ENCODE results near the gene SERPINE1.
"Not testable (repeated sequence)": the region's sequence is repeated elsewhere in the genome, so short reads cannot be mapped to it uniquely, and the experiment has no call there.

SERPINE1 gene

GRCh38 chr7:101104799-101105198, 22.1 kb upstream of the SERPINE1 start:
- Histone ChIP-seq H3K27me3 (ENCODE audit: insufficient read depth, low read length, poor library complexity) (no peaks in the 10 kb centered on the region), H3K27ac (ENCODE audit: low read depth, low read length) (no peak overlapping the region)

GRCh38 chr7:101105248-101105647, 21.7 kb upstream of the SERPINE1 start:
- not testable (repeated sequence) for DNase-seq; H2BK120ac ChIP-seq (ENCODE audit: low read depth, low read length); H4K5ac ChIP-seq (ENCODE audit: low read length); H3K56ac ChIP-seq (ENCODE audit: low read length); H3K18ac ChIP-seq (ENCODE audit: low read length); H3K23ac ChIP-seq (ENCODE audit: low read length); H3K9ac ChIP-seq (ENCODE audit: low read length); H3K27ac ChIP-seq (ENCODE audit: low read depth, low read length); H3K79me2 ChIP-seq (ENCODE audit: control insufficient read depth, insufficient read depth, low read length); H3K79me1 ChIP-seq (ENCODE audit: low read length); H3K36me3 ChIP-seq (ENCODE audit: control insufficient read depth, insufficient read depth, low read length); H2BK5ac ChIP-seq (ENCODE audit: low read length); H3K4me2 ChIP-seq (ENCODE audit: low read length); H2BK15ac ChIP-seq (replicated peaks; ENCODE audit: low read depth); H4K8ac ChIP-seq (ENCODE audit: low read depth, low read length); H3K27me3 ChIP-seq (ENCODE audit: insufficient read depth, low read length, poor library complexity); H3K4me3 ChIP-seq (ENCODE audit: low read length); H3K4ac ChIP-seq (ENCODE audit: low read depth, low read length); H2AK5ac ChIP-seq (ENCODE audit: low read length); H3K4me1 ChIP-seq (ENCODE audit: control insufficient read depth, low read depth, low read length)
- no CpG with 5 or more reads among the region's 5 CpGs for WGBS (ENCODE audit: extremely low coverage, insufficient coverage, low lambda C conversion rate)

More at GRCh38 chr7:101104799-101105198, 22.1 kb upstream of the SERPINE1 start:
- no peak overlapping the region for H3K9ac ChIP-seq (ENCODE audit: low read length)
- peak overlapping the region; percentile 25 for H3K56ac ChIP-seq (ENCODE audit: low read length)
- H3K18ac ChIP-seq (ENCODE audit: low read length) = no peak overlapping the region
- H3K4ac ChIP-seq (ENCODE audit: low read depth, low read length) = no peak overlapping the region
- WGBS (ENCODE audit: extremely low coverage, insufficient coverage, low lambda C conversion rate) = no CpG with 5 or more reads among the region's 3 CpGs
- H2BK5ac ChIP-seq (ENCODE audit: low read length) = no peak overlapping the region
- no peak for DNase-seq
- no peak overlapping the region for H4K5ac ChIP-seq (ENCODE audit: low read length)
- no peaks in the 10 kb centered on the region for H3K36me3 ChIP-seq (ENCODE audit: control insufficient read depth, insufficient read depth, low read length)
- H3K79me1 ChIP-seq (ENCODE audit: low read length) = no peaks in the 10 kb centered on the region
- no peak overlapping the region for H2BK15ac ChIP-seq (replicated peaks; ENCODE audit: low read depth)
- no peak overlapping the region for H2AK5ac ChIP-seq (ENCODE audit: low read length)
- no peak overlapping the region for H3K23ac ChIP-seq (ENCODE audit: low read length)
- H3K4me1 ChIP-seq (ENCODE audit: control insufficient read depth, low read depth, low read length) = peaks cover 5% of the 10 kb centered on the region
- H3K4me2 ChIP-seq (ENCODE audit: low read length) = no peak overlapping the region
- no peak overlapping the region for H4K8ac ChIP-seq (ENCODE audit: low read depth, low read length)
- H3K4me3 ChIP-seq (ENCODE audit: low read length) = no peak overlapping the region
- no peak overlapping the region for H2BK120ac ChIP-seq (ENCODE audit: low read depth, low read length)
- H3K79me2 ChIP-seq (ENCODE audit: control insufficient read depth, insufficient read depth, low read length) = no peaks in the 10 kb centered on the region

- H2BK5ac ChIP-seq (ENCODE audit: low read length) = no peak overlapping the region
- WGBS (ENCODE audit: extremely low coverage, insufficient coverage, low lambda C conversion rate) = no CpG with 5 or more reads among the region's 7 CpGs
- no peak overlapping the region for H4K8ac ChIP-seq (ENCODE audit: low read depth, low read length)
- no peak overlapping the region for H3K23ac ChIP-seq (ENCODE audit: low read length)
- no peak overlapping the region for H4K5ac ChIP-seq (ENCODE audit: low read length)
- H3K79me2 ChIP-seq (ENCODE audit: control insufficient read depth, insufficient read depth, low read length) = no peaks in the 10 kb centered on the region
- H3K18ac ChIP-seq (ENCODE audit: low read length) = no peak overlapping the region
- no peak overlapping the region for H3K4me2 ChIP-seq (ENCODE audit: low read length)
- no peak overlapping the region for H2BK120ac ChIP-seq (ENCODE audit: low read depth, low read length)
- no peak overlapping the region for H3K27ac ChIP-seq (ENCODE audit: low read depth, low read length)
- no peak overlapping the region for H2BK15ac ChIP-seq (replicated peaks; ENCODE audit: low read depth)
- no peak overlapping the region for H2AK5ac ChIP-seq (ENCODE audit: low read length)
- no peak overlapping the region for H3K4ac ChIP-seq (ENCODE audit: low read depth, low read length)
- H3K9ac ChIP-seq (ENCODE audit: low read length) = no peak overlapping the region
- no peak overlapping the region for H3K56ac ChIP-seq (ENCODE audit: low read length)
- DNase-seq = no peak
- no peaks in the 10 kb centered on the region for H3K27me3 ChIP-seq (ENCODE audit: insufficient read depth, low read length, poor library complexity)
- no peak overlapping the region for H3K4me3 ChIP-seq (ENCODE audit: low read length)
- no peaks in the 10 kb centered on the region for H3K4me1 ChIP-seq (ENCODE audit: control insufficient read depth, low read depth, low read length)
- no peaks in the 10 kb centered on the region for H3K36me3 ChIP-seq (ENCODE audit: control insufficient read depth, insufficient read depth, low read length)
- no peaks in the 10 kb centered on the region for H3K79me1 ChIP-seq (ENCODE audit: low read length)
Measured at GRCh38 chr7:101106386-101106785, 20.5 kb upstream of the SERPINE1 start.

- H3K23ac ChIP-seq (ENCODE audit: low read length) = no peak overlapping the region
- no peak overlapping the region for H4K8ac ChIP-seq (ENCODE audit: low read depth, low read length)
- no peaks in the 10 kb centered on the region for H3K27me3 ChIP-seq (ENCODE audit: insufficient read depth, low read length, poor library complexity)
- H3K4me3 ChIP-seq (ENCODE audit: low read length) = no peak overlapping the region
- H3K4me1 ChIP-seq (ENCODE audit: control insufficient read depth, low read depth, low read length) = no peaks in the 10 kb centered on the region
- H2BK5ac ChIP-seq (ENCODE audit: low read length) = no peak overlapping the region
- no peak for DNase-seq
- H3K79me2 ChIP-seq (ENCODE audit: control insufficient read depth, insufficient read depth, low read length) = no peaks in the 10 kb centered on the region
- no peak overlapping the region for H3K4me2 ChIP-seq (ENCODE audit: low read length)
- H2BK120ac ChIP-seq (ENCODE audit: low read depth, low read length) = no peak overlapping the region
- no peak overlapping the region for H4K5ac ChIP-seq (ENCODE audit: low read length)
- H3K4ac ChIP-seq (ENCODE audit: low read depth, low read length) = no peak overlapping the region
- H2AK5ac ChIP-seq (ENCODE audit: low read length) = no peak overlapping the region
- no peaks in the 10 kb centered on the region for H3K79me1 ChIP-seq (ENCODE audit: low read length)
- H3K36me3 ChIP-seq (ENCODE audit: control insufficient read depth, insufficient read depth, low read length) = no peaks in the 10 kb centered on the region
- H3K27ac ChIP-seq (ENCODE audit: low read depth, low read length) = no peak overlapping the region
- H3K56ac ChIP-seq (ENCODE audit: low read length) = no peak overlapping the region
- no peak overlapping the region for H3K9ac ChIP-seq (ENCODE audit: low read length)
- no peak overlapping the region for H3K18ac ChIP-seq (ENCODE audit: low read length)
- no peak overlapping the region for H2BK15ac ChIP-seq (replicated peaks; ENCODE audit: low read depth)
- WGBS (ENCODE audit: extremely low coverage, insufficient coverage, low lambda C conversion rate) = no CpG with 5 or more reads among the region's 16 CpGs
Measured at GRCh38 chr7:101108330-101108857, 18.5 kb upstream of the SERPINE1 start.

GRCh38 chr7:101108961-101109360, 17.9 kb upstream of the SERPINE1 start:
- no peaks in the 10 kb centered on the region for H3K27me3 ChIP-seq (ENCODE audit: insufficient read depth, low read length, poor library complexity)
- H4K5ac ChIP-seq (ENCODE audit: low read length) = no peak overlapping the region
- H2AK5ac ChIP-seq (ENCODE audit: low read length) = no peak overlapping the region
- H2BK120ac ChIP-seq (ENCODE audit: low read depth, low read length) = no peak overlapping the region
- no peaks in the 10 kb centered on the region for H3K36me3 ChIP-seq (ENCODE audit: control insufficient read depth, insufficient read depth, low read length)
- H3K4ac ChIP-seq (ENCODE audit: low read depth, low read length) = no peak overlapping the region
- H3K4me2 ChIP-seq (ENCODE audit: low read length) = no peak overlapping the region
- no peak overlapping the region for H3K23ac ChIP-seq (ENCODE audit: low read length)
- H3K79me1 ChIP-seq (ENCODE audit: low read length) = no peaks in the 10 kb centered on the region
- no peak for DNase-seq
- no peak overlapping the region for H2BK15ac ChIP-seq (replicated peaks; ENCODE audit: low read depth)
- H4K8ac ChIP-seq (ENCODE audit: low read depth, low read length) = no peak overlapping the region
- H3K27ac ChIP-seq (ENCODE audit: low read depth, low read length) = no peak overlapping the region
- WGBS (ENCODE audit: extremely low coverage, insufficient coverage, low lambda C conversion rate) = no CpG with 5 or more reads among the region's 7 CpGs
- H3K4me3 ChIP-seq (ENCODE audit: low read length) = no peak overlapping the region
- H3K56ac ChIP-seq (ENCODE audit: low read length) = no peak overlapping the region
- no peak overlapping the region for H3K9ac ChIP-seq (ENCODE audit: low read length)
- H2BK5ac ChIP-seq (ENCODE audit: low read length) = no peak overlapping the region
- H3K18ac ChIP-seq (ENCODE audit: low read length) = no peak overlapping the region
- H3K4me1 ChIP-seq (ENCODE audit: control insufficient read depth, low read depth, low read length) = no peaks in the 10 kb centered on the region
- H3K79me2 ChIP-seq (ENCODE audit: control insufficient read depth, insufficient read depth, low read length) = no peaks in the 10 kb centered on the region

GRCh38 chr7:101109368-101109767, 17.5 kb upstream of the SERPINE1 start:
- Histone ChIP-seq H3K56ac (ENCODE audit: low read length) (no peak overlapping the region), H3K27me3 (ENCODE audit: insufficient read depth, low read length, poor library complexity) (no peaks in the 10 kb centered on the region), H3K9ac (ENCODE audit: low read length) (no peak overlapping the region), H3K4me2 (ENCODE audit: low read length) (no peak overlapping the region), H4K5ac (ENCODE audit: low read length) (no peak overlapping the region), H2AK5ac (ENCODE audit: low read length) (no peak overlapping the region), H2BK15ac (replicated peaks; ENCODE audit: low read depth) (no peak overlapping the region), H3K4me1 (ENCODE audit: control insufficient read depth, low read depth, low read length) (no peaks in the 10 kb centered on the region), H2BK120ac (ENCODE audit: low read depth, low read length) (no peak overlapping the region), H4K8ac (ENCODE audit: low read depth, low read length) (no peak overlapping the region), H3K27ac (ENCODE audit: low read depth, low read length) (no peak overlapping the region), H2BK5ac (ENCODE audit: low read length) (no peak overlapping the region), H3K4ac (ENCODE audit: low read depth, low read length) (no peak overlapping the region), H3K18ac (ENCODE audit: low read length) (no peak overlapping the region), H3K79me2 (ENCODE audit: control insufficient read depth, insufficient read depth, low read length) (no peaks in the 10 kb centered on the region), H3K23ac (ENCODE audit: low read length) (no peak overlapping the region), H3K36me3 (ENCODE audit: control insufficient read depth, insufficient read depth, low read length) (no peaks in the 10 kb centered on the region), H3K79me1 (ENCODE audit: low read length) (no peaks in the 10 kb centered on the region), H3K4me3 (ENCODE audit: low read length) (no peak overlapping the region)
- no peak for DNase-seq
- WGBS (ENCODE audit: extremely low coverage, insufficient coverage, low lambda C conversion rate) = no CpG with 5 or more reads among the region's 6 CpGs
